Nephron progenitor cell (in vitro differentiated cells): ENCODE data around the gene CMIP.

Source experiments
- DNase-seq: peaks from one replicate; pipeline ENCODE4 v3.0.0; 2021
- H3K27ac Mint-ChIP-seq: 2 replicates; pipeline ENCODE4 v1.8.0; 2021; ENCODE audit warnings: mild to moderate bottlenecking, moderate library complexity, mixed read lengths
- H3K27me3 Mint-ChIP-seq: 2 replicates; pipeline ENCODE4 v1.8.0; 2021; ENCODE audit warnings: mild to moderate bottlenecking, low read depth, mixed read lengths; ENCODE audit not compliant: poor library complexity
- H3K36me3 Mint-ChIP-seq: 2 replicates; pipeline ENCODE4 v1.8.0; 2021; ENCODE audit warnings: low read depth, mixed read lengths
- H3K4me1 Mint-ChIP-seq: 2 replicates; pipeline ENCODE4 v1.8.0; 2021; ENCODE audit warnings: mixed read lengths
- H3K4me3 Mint-ChIP-seq: 2 replicates; pipeline ENCODE4 v1.8.0; 2021; ENCODE audit warnings: mild to moderate bottlenecking, moderate library complexity, mixed read lengths
- H3K9me3 Mint-ChIP-seq: 2 replicates; pipeline ENCODE4 v1.8.0; 2021; ENCODE audit warnings: mild to moderate bottlenecking, moderate library complexity, mixed read lengths
- TF ChIP-seq, protein P1 (sequence below): fragments of 200-600 bp; sonication (generic); IDR thresholded peaks from 2 replicates; pipeline ENCODE4 v1.5.0; 2021; ENCODE audit warnings: antibody characterized with exemption

Gene CMIP

DNA sequence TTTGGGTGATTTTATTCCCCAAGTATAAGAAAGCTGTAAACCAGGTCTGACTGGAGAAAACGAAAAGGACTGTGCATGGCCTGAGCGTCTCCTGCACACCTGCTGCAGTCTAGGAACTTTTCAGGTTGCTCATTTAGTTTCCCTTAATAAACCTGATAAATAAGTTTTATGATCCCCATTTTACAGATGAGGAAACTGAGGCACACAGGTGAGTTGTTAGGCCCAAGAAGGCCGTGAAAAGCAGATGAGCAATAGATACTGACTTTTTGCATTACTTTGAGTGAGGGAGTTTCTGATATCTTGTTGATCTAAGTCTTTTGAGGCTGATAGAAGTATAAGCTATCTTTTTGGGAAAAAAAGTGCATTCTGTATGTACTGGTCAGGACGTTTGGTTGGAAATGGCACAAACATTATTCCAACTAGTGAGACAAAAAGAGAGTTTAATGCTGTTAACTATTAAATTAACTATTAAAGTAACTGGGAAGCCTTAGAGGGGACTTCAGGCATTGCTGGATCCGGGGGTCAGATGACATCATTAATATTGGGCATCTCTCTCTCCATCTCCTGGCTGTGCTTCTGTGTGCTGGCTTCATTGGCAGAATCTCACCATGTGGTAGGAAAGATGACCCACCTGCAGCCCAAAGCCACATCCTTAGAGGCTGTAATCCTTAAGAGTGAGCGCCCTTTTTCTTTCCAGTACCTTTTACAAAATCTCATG is 163.4 kb downstream of the CMIP start:
- Mint-ChIP-seq H3K27ac (no peak overlapping the region), H3K4me3 (no peak overlapping the region), H3K36me3 (peaks cover 30% of the 10 kb centered on the region), H3K27me3 (peaks cover 6% of the 10 kb centered on the region), H3K9me3 (no peaks in the 10 kb centered on the region), H3K4me1 (peaks cover 40% of the 10 kb centered on the region)
- DNase-seq: no peak
- TF ChIP-seq, protein P1, sequence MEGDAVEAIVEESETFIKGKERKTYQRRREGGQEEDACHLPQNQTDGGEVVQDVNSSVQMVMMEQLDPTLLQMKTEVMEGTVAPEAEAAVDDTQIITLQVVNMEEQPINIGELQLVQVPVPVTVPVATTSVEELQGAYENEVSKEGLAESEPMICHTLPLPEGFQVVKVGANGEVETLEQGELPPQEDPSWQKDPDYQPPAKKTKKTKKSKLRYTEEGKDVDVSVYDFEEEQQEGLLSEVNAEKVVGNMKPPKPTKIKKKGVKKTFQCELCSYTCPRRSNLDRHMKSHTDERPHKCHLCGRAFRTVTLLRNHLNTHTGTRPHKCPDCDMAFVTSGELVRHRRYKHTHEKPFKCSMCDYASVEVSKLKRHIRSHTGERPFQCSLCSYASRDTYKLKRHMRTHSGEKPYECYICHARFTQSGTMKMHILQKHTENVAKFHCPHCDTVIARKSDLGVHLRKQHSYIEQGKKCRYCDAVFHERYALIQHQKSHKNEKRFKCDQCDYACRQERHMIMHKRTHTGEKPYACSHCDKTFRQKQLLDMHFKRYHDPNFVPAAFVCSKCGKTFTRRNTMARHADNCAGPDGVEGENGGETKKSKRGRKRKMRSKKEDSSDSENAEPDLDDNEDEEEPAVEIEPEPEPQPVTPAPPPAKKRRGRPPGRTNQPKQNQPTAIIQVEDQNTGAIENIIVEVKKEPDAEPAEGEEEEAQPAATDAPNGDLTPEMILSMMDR: no peak

DNA sequence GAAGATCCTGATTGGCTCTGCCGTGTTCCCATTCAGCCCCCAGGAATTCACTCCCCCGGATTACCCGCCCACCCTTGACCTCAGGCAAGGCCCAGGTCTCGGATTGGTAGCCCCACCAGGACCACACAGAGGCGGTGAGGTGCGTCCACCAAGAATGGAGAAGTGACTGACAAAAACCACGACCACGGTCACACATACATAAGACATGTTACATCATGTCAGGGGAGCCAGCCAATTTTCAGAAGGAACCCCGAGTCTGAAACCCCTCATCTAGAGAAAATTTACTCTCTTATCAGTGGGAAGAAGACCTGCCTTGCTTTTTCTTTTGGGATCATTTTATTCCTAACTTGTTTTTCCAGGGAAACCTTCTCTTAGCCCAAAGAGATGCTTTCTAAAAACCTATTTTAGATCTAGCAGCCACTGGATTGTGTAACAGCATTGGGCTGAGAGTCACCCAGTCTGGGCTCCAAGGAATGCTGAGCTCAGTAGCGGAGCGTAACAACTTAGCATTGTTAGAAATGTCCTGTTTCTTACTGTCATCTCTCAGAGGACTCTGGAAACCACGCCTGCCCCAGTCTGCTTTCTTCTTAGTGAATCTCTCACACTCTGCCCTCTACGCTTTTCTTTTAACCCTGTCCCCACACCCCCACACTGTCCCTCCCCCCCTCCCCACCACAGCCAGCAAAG is 164.1 kb downstream of the CMIP start:
- H3K27me3 Mint-ChIP-seq: peaks cover 6% of the 10 kb centered on the region
- H3K9me3 Mint-ChIP-seq: no peaks in the 10 kb centered on the region
- H3K4me1 Mint-ChIP-seq: peaks cover 40% of the 10 kb centered on the region
- no peak overlapping the region for H3K4me3 Mint-ChIP-seq
- DNase-seq: peak; percentile 28
- H3K36me3 Mint-ChIP-seq: peaks cover 27% of the 10 kb centered on the region
- H3K27ac Mint-ChIP-seq: peak overlapping the region; percentile 50
- TF ChIP-seq, protein P1: no peak

DNA sequence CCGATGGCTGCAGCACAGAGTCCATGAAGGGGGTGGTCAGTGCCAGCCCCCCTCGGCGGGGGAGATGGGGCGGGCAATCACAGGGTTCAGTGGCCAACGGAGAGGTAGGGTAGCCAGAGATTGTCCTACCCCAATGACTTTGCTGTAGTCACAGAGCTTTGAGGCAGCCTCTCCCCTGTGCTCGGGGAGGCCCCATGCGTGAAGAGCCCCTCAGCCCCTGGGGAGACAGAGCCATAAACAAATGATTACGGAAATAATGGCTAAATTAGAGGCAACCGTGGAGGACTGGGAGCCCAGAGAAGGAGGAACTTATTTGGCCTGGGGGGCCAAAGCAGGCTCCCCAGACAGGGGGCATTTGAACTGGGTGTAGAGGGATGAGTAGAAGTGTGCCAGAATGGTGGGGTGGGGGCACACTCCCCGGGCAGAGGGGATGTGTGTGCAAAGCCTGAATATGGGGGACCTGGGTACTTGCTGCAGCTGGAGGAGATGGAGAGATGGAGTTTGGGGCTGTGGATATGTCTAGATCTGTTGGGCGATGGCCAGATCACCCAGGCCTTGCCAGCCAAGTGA is 164.8 kb downstream of the CMIP start:
- Mint-ChIP-seq H3K4me1 (peaks cover 40% of the 10 kb centered on the region), H3K27ac (peak overlapping the region; percentile 72), H3K36me3 (peaks cover 26% of the 10 kb centered on the region), H3K27me3 (peaks cover 6% of the 10 kb centered on the region), H3K9me3 (no peaks in the 10 kb centered on the region), H3K4me3 (no peak overlapping the region)
- TF ChIP-seq, protein P1: no peak
- DNase-seq: no peak

DNA sequence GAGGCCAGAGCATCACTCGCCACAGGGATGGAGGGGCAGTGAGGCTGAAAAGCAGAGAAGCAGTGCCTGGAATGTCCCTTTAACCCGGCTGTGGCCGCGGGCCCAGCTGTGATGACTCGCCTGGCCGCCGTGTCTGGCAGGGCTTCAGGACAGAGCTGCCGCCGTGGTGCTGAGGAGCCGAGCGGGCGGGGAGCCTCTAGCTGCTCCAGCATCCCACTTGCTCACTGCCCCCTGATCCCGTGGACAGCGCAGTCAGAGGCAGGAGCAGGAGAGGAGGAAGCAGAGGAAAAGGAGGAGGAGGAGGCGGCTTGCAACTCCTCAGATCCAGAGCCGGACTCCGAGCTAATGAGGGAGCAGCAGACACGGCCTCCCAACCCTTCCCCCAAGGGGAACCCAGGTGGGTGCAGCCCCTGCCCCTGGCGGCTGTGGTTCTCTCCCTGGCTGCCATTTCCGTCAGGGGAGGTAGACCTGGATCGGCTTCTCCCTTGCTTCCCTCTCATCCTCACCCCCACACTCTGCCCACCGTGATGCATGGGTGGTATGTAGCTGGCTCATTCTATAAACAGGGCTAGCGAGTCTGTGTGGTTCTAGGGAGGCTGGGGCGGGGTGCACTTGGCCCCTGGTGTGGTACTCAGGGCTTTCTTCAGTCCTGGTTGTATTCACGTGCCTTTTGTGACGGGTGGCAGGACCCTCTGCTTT is 165.7 kb downstream of the CMIP start:
- Mint-ChIP-seq H3K4me1 (peaks cover 40% of the 10 kb centered on the region), H3K27ac (peak overlapping the region; percentile 55), H3K9me3 (no peaks in the 10 kb centered on the region), H3K36me3 (peaks cover 26% of the 10 kb centered on the region), H3K27me3 (peaks cover 6% of the 10 kb centered on the region), H3K4me3 (no peak overlapping the region)
- TF ChIP-seq, protein P1: no peak
- no peak for DNase-seq

DNA sequence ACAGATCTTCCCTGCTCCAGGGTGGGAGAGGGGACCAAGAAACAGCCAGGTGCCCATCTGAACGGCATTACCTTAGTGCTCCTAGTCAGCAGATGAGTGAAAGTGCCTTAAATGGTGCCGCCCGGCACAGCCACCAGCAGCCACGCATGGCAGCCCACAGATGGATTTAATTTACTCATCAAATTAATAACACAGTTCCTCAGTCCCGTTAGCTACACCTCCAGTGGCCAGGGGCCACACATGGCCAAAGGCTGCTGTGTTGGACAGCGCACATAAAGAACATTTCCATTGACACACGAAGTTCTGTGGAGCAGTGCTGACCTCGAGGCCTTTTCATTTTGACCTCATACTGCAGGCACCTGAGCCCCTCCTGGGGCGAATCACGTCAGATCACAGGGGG is 166.3 kb downstream of the CMIP start:
- no peak for DNase-seq
- Mint-ChIP-seq H3K27ac (no peak overlapping the region), H3K4me1 (peaks cover 40% of the 10 kb centered on the region), H3K9me3 (no peaks in the 10 kb centered on the region), H3K27me3 (peaks cover 6% of the 10 kb centered on the region), H3K36me3 (peaks cover 26% of the 10 kb centered on the region), H3K4me3 (no peak overlapping the region)
- TF ChIP-seq, protein P1: no peak
